ENCODE data around the gene CDH1.

CDH1 gene

DNA sequence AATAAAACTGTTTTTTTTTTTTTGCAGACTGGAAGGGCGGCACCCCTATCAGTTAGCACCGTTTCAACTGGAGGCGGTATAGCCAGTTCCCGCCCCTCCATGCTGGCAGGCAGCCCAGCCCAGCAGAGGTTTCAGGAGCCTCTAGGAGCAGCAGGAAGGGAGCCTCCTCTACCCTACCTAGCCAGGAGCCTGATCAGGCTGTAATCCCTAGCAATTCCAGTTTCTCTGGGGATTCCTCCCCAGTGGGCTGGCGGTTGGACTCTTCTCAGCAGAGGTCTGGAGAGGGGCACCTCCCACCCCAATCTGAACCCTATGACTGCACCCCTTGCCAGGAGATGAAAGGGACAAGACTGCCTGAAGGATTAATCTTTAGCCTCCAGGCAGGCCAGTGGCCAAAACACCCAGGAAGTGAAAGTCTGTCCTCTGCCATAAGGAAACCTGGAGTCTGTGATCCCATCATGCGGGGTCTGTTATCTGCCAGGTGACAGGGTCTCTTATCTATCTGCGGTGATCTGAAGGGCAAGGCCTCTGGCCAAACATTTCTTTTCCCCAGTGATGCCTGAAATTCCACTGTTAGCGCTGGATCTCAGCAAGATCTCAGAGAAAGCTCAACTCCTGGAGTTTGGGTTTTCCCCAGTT is 4.9 kb upstream of the CDH1 start:
- DNase-seq, result no peak

DNA sequence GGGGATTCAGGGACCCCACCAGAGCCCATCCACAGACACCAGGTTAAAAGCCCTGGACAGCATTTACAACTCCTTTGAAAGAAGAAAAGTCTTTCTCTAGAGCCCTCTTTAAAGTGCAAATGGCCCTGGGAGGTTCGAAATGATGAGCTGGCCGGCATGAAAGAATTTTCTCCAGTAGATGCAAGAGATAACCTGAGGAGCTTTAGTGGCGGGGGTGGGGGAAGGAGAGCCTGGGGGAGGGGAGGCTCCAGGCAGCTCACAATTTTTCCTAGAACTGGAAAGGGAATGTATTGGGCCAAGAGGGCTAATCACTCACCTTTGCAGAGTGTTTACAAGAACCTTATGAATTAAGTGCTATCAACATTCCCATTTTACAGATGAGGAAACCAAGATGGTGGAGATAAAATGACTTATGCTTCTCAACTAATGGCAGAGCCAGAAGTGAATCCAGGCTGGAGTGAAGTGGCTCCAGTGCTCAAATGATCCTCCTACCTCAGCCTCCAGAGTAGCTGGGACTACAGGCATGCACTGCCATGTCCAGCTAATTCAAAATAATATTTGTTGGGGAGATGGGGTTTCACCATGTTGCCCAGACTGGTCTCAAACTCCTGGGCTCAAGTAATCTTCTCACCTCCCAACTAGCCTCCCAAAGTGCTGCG is 4.2 kb upstream of the CDH1 start:
- no peak for DNase-seq

GRCh38 chr16:68733570-68733969 is 3.5 kb upstream of the CDH1 start:
- no peak for DNase-seq

- no peak for DNase-seq
Measured at GRCh38 chr16:68734782-68735181, 2.3 kb upstream of the CDH1 start.

DNA sequence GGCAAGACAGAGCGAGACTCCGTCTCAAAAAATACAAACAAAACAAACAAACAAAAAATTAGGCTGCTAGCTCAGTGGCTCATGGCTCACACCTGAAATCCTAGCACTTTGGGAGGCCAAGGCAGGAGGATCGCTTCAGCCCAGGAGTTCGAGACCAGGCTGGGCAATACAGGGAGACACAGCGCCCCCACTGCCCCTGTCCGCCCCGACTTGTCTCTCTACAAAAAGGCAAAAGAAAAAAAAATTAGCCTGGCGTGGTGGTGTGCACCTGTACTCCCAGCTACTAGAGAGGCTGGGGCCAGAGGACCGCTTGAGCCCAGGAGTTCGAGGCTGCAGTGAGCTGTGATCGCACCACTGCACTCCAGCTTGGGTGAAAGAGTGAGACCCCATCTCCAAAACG is 531 bp upstream of the CDH1 start:
- DNase-seq, result no peak

DNA sequence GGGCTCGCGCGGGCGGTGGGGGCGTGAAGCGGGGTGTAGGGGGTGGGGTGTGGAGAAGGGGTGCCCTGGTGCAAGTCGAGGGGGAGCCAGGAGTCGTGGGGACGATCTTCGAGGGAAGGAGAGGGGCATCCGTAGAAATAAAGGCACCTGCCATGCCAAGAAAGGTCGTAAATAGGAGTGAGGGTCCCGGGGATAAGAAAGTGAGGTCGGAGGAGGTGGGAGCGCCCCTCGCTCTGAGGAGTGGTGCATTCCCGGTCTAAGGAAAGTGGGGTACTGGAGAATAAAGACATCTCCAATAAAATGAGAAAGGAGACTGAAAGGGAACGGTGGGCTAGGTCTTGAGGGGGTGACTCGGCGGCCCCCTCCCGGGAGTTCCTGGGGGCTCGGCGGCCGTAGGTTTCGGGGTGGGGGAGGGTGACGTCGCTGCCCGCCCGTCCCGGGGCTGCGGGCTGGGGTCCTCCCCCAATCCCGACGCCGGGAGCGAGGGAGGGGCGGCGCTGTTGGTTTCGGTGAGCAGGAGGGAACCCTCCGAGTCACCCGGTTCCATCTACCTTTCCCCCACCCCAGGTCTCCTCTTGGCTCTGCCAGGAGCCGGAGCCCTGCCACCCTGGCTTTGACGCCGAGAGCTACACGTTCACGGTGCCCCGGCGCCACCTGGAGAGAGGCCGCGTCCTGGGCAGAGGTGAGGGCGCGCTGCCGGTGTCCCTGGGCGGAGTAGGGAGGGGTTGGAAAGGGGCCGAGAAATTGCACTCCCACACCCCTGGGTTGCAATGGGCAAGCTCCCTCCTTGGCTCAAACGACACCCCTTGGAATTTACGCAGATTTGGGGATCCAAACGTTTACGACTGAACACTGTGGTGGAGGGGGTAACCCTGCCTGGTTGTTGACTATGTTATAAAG is 888 bp downstream of the CDH1 start:
- no peak for DNase-seq

- no peak for DNase-seq
Measured at GRCh38 chr16:68739964-68740627, 3.0 kb downstream of the CDH1 start.

- no peak for DNase-seq
Measured at GRCh38 chr16:68740628-68741346, 3.7 kb downstream of the CDH1 start.

DNA sequence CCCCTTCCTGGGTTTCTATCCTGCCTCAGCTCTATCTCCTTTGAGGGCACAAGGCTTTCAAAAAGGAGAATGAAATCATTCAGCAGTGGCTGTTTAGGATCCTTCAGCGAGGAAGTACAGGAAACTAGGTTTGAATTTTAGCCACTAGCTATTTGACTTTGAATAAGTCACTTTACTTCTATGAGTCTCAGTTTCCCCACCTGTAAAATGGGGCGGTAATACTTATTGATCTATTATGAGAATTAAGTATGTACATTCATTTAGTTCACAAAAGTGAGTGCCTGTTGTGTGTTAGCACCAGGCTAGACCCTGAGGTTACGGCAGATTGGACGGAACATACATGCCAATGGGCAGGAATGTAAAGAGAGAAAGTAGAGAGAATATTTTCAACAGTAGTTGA is 6.6 kb downstream of the CDH1 start:
- DNase-seq, result no peak

- no peak for DNase-seq
Measured at GRCh38 chr16:68744744-68745280, 7.7 kb downstream of the CDH1 start.

DNA sequence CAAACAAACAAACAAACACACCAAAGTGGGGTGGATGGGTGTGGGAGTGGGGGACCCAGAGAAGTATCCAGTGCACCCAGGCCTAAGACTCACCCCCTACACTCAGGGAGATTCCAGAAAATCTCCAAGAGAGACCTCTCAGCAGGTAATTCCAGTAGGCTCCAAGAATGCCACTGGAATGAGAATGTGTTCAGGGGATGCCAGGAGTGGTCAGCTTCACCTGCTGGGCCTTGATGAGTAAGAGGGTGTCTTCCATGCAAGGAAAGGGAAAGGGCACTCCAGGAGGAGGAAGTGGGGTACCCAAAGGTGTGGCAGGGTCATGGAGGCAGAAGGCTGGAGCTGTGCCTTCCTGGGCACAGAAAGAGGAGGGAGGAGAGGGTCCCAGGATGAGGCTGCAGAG is 9.9 kb downstream of the CDH1 start:
- DNase-seq, result no peak

- DNase-seq, result no peak
Measured at GRCh38 chr16:68749432-68749831, 12.3 kb downstream of the CDH1 start.

- DNase-seq, result no peak
Measured at GRCh38 chr16:68750193-68750695, 13.2 kb downstream of the CDH1 start.

DNA sequence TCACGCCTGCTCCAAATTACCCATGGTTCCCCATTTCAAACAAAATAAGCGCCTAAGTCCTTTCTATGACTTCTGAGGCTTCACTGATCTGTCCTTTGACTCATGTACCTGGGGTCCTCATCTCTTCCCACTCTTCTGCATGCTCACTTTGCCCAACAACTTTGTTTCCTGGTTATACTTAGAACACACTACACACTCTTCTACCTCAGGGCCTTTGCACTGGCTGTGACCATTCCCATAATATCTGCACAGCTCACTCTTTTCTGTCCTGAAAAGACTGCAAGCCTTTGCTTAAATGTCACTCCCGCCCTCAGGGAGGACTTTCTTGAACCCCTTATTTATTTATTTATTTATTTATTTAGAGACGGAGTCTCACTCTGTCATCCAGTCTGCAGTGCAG is 14.1 kb downstream of the CDH1 start:
- no peak for DNase-seq

DNA sequence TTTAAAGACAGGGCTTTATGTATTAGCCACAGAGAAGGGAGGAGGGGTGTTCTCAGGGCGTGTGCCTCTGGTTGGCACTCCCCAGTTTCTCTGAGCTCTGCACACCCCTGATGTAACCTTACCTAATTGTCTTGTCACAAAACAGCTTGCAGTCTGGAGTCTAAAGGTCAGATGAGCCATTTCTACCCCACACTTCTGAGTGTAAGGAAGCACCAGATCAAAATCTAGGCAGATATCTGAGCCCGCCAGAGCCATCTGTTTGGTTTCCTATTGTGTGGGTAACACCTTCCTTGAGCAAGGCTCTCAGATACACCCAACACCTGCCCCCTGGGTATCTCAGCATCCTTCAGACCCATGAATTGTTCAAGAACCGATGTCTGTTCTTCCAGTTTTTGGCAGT is 15.5 kb downstream of the CDH1 start:
- DNase-seq, result no peak

GRCh38 chr16:68754084-68754792 is 17.1 kb downstream of the CDH1 start:
- DNase-seq, result no peak

- no peak for DNase-seq
Measured at GRCh38 chr16:68756239-68756915, 19.3 kb downstream of the CDH1 start.

DNA sequence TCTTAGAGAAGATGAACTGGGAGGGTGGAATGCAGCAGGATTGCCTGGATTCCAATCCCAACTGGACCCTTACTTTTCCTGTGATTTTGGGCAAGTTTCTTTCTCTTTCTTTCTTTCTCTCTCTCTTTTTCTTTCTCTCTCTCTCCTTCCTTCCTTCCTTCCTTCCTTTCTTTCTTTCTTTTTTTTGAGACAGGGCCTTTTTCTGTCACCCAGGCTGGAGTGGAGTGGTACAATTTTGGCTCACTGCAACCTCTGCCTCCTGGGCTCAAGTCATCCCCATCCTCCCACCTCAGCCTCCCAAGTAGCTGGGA is 20.5 kb downstream of the CDH1 start:
- no peak for DNase-seq

GRCh38 chr16:68759062-68759461 is 22.0 kb downstream of the CDH1 start:
- DNase-seq, result no peak

GRCh38 chr16:68760671-68761275 is 23.7 kb downstream of the CDH1 start:
- no peak for DNase-seq

Data from cerebellar nuclear complex (tissue), 1 donor.